Spleen (tissue), 11 donors: ENCODE measurements around the gene CACNA1C. TPM values are rescaled to one million over a fixed set of nuclear protein-coding genes. Genes with fewer than 3 reads are reported as not detected.

Source experiments
- DNase-seq: peaks from one replicate; pipeline ENCODE4 v3.0.0-alpha.2; 2020
- H3K27ac ChIP-seq, 8 donors: fragments of 200-600 bp; sonication (generic) in 7 of 8; 1 replicate in 4 of 8; 2 replicates in 4 of 8; pipeline versions ENCODE4 v1.5.0 to v1.8.0; 2016 to 2021; ENCODE audit warnings: inconsistent platforms in 4 of 8, mild to moderate bottlenecking in 4 of 8, moderate library complexity in 1 of 8
- H3K27me3 ChIP-seq, 7 donors: fragments of 200-600 bp; sonication (generic) in 6 of 7; replicated peaks in 1 of 7; 1 replicate in 4 of 7; 2 replicates in 3 of 7; pipeline versions ENCODE4 v1.5.0 to v1.8.0; 2016 to 2021; ENCODE audit warnings: inconsistent platforms in 3 of 7, mild to moderate bottlenecking in 1 of 7
- H3K36me3 ChIP-seq, 6 donors: fragments of 200-600 bp; sonication (generic) in 5 of 6; 1 replicate in 4 of 6; 2 replicates in 2 of 6; pipeline versions ENCODE4 v1.5.0 to v1.8.0; 2016 to 2021; ENCODE audit warnings: inconsistent platforms in 2 of 6
- H3K4me1 ChIP-seq, 6 donors: fragments of 200-600 bp; sonication (generic) in 5 of 6; 1 replicate in 3 of 6; 2 replicates in 3 of 6; pipeline versions ENCODE4 v1.5.0 to v1.8.0; 2016 to 2021; ENCODE audit warnings: inconsistent platforms in 3 of 6
- H3K4me3 ChIP-seq, 8 donors: fragments of 200-600 bp; sonication (generic) in 7 of 8; 1 replicate in 4 of 8; 2 replicates in 4 of 8; pipeline versions ENCODE4 v1.5.0 to v1.8.0; 2016 to 2021; ENCODE audit warnings: inconsistent platforms in 4 of 8, mild to moderate bottlenecking in 4 of 8, moderate library complexity in 2 of 8
- H3K9me3 ChIP-seq, 8 donors: fragments of 200-600 bp; sonication (generic) in 7 of 8; 1 replicate in 4 of 8; 2 replicates in 4 of 8; pipeline versions ENCODE4 v1.5.0 to v1.8.0; 2016 to 2021; ENCODE audit warnings: inconsistent platforms in 4 of 8
- CTCF ChIP-seq, 11 experiments: fragments of 200-600 bp in 7 of 11; fragments of 450-650 bp in 4 of 11; sonication (generic) in 4 of 11; IDR thresholded peaks in 8 of 11; conservative IDR thresholded peaks in 3 of 11; 1 replicate in 7 of 11; 2 replicates in 4 of 11; pipeline versions ENCODE4 v1.4.0 to v1.8.0; 2016 to 2021; ENCODE audit warnings: antibody characterized with exemption in 11 of 11, inconsistent platforms in 4 of 11, mild to moderate bottlenecking in 1 of 11
- POLR2A ChIP-seq, 3 donors: fragments of 450-650 bp; IDR thresholded peaks; one replicate each; pipeline ENCODE4 v1.5.1; 2017; ENCODE audit warnings: antibody characterized with exemption in 3 of 3, mild to moderate bottlenecking in 1 of 3
- POLR2AphosphoS5 ChIP-seq, 3 donors: sonication (generic); formaldehyde crosslinking; IDR thresholded peaks; one replicate each; pipeline ENCODE4 v1.5.1; 2017; ENCODE audit warnings: antibody characterized with exemption in 3 of 3
- WGBS, 5 donors: extraction: QIAGEN DNeasy Blood & Tissue Kit in 3 of 5; methylation state at CpG; one replicate each; pipeline versions ENCODE4 v1.1.5 to v1.1.7; 2013 to 2018; 5-methylcytosine and 5-hydroxymethylcytosine counted together
- intact Hi-C: fragments of 100-400 bp; cut with DNase I; formaldehyde crosslinking; loops from one replicate; pipeline ENCODE4 v1.15.0; 2023; ENCODE audit warnings: low total_unique reads
- polyA plus RNA-seq, 3 donors: library from polyadenylated mRNA; stranded (reverse); fragments of 200-250 nt; gene quantifications; one replicate each; pipeline ENCODE4 v1.2.1, GENCODE V29; 2013
- total RNA-seq, 7 donors: library from RNA; depleted of rRNA in 3 of 7; stranded (reverse); fragments of >200 nt in 3 of 7; fragmentation: NEBNext Ultra II Directional in 4 of 7; extraction: Animal tissue kit (Norgen Biotek cat#: 25700) in 4 of 7; gene quantifications; one replicate each; pipeline versions ENCODE4 v1.1.0 to v1.2.1, GENCODE V29; 2016 to 2021
- donor health status: healthy with polysubstance abuse.
- donor health status: DM: no; HTN: no; CAD: no; lungs with moderate emphysema.
- donor health status: DM: no; HTN: no; CAD: no.
- donor health status: Bipolar disorder and iron deficiency.
- donor health status: healthy.
- donor health status: DM: no; HTN: no; CAD: no.
- donor health status: DM: yes; HTN: yes; CAD: no.

CACNA1C gene
- total and polyA plus RNA-seq, 10 donors, result 0.67 to 27.6 (median 18.4) TPM

- no peak for DNase-seq
- Histone ChIP-seq H3K27me3 (no peaks in the 10 kb centered on the region), H3K9me3 (no peaks in the 10 kb centered on the region), H3K4me1 (peaks cover 0 to 37% (median 12%) of the 10 kb centered on the region in 6 donors), H3K36me3 (no peaks in the 10 kb centered on the region), H3K27ac (no peak overlapping the region), H3K4me3 (no peak overlapping the region)
- intact Hi-C loops, result no loop called here
- no peak for TF ChIP-seq POLR2A (IDR thresholded peaks at IDR 0.05)
- TF ChIP-seq CTCF (IDR thresholded peaks at IDR 0.05 in 8 of 11, conservative IDR thresholded peaks at IDR 0.05 in 3 of 11), result no peak
- TF ChIP-seq POLR2AphosphoS5 (IDR thresholded peaks at IDR 0.05), result no peak
- WGBS, 5 donors, result 41 to 51% (median 48%) methylated on average over 7 of the region's 7 CpGs
These were observed 326.1 kb downstream of the CACNA1C start for GRCh38 chr12:2378835-2379330.

- H3K9me3 ChIP-seq, result no peaks in the 10 kb centered on the region
- H3K36me3 ChIP-seq, result no peaks in the 10 kb centered on the region
- H3K4me3 ChIP-seq, result no peak overlapping the region
- H3K4me1 ChIP-seq, result peaks cover 0 to 48% (median 13%) of the 10 kb centered on the region in 6 donors
- H3K27me3 ChIP-seq, result no peaks in the 10 kb centered on the region
- WGBS, 5 donors, result 77 to 86% (median 81%) methylated on average over 2 of the region's 2 CpGs
- intact Hi-C loops, result no loop called here
- no peak for TF ChIP-seq POLR2A (IDR thresholded peaks at IDR 0.05)
- no peak for DNase-seq
- H3K27ac ChIP-seq, result no peak overlapping the region
These were observed 328.2 kb downstream of the CACNA1C start for GRCh38 chr12:2380946-2381345.

- intact Hi-C loops, result no loop called here
- no peak for DNase-seq
These were observed 329.8 kb downstream of the CACNA1C start for GRCh38 chr12:2382370-2383155.

GRCh38 chr12:2383325-2384028 is 330.7 kb downstream of the CACNA1C start:
- DNase-seq, result no peak
- no peak for TF ChIP-seq CTCF (IDR thresholded peaks at IDR 0.05 in 8 of 11, conservative IDR thresholded peaks at IDR 0.05 in 3 of 11)
- peak in 1 of 3 donors; percentile 35 for TF ChIP-seq POLR2AphosphoS5 (IDR thresholded peaks at IDR 0.05)

More at GRCh38 chr12:2382370-2383155, 329.8 kb downstream of the CACNA1C start:
- Histone ChIP-seq H3K27ac (peak overlapping the region in 5 of 8 donors; percentile 30 to 61 (median 41)), H3K4me3 (no peak overlapping the region), H3K9me3 (no peaks in the 10 kb centered on the region), H3K36me3 (no peaks in the 10 kb centered on the region), H3K27me3 (no peaks in the 10 kb centered on the region), H3K4me1 (peaks cover 0 to 48% (median 13%) of the 10 kb centered on the region in 6 donors)
- WGBS, 5 donors, result 61 to 79% (median 74%) methylated on average over 5 of the region's 5 CpGs
- TF ChIP-seq POLR2AphosphoS5 (IDR thresholded peaks at IDR 0.05) (no peak), POLR2A (IDR thresholded peaks at IDR 0.05) (no peak)

DNA sequence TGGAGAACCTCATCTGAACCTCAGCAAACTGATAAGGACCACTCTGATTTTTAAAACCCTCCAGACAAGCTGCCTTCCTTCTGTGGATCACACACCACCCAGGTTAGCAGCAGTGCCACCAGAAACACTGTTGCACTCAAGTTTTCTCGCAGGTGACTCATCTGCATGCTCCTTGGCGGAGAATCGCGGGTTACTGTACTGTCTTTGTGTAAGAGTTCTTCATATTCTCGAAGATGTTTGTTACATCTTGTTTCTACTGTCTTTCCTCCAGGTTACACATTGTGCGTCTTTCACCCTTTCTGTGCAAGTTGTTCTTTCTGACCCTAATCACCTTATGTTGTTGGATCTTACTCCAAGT is 331.2 kb downstream of the CACNA1C start:
- WGBS, 5 donors, result 80 to 94% (median 93%) methylated on average over 6 of the region's 6 CpGs
- intact Hi-C loops, result no loop called here
- Histone ChIP-seq H3K9me3 (no peaks in the 10 kb centered on the region), H3K27ac (peak overlapping the region in 6 of 8 donors; percentile 3 to 61 (median 38)), H3K4me3 (no peak overlapping the region), H3K4me1 (peaks cover 0 to 41% (median 13%) of the 10 kb centered on the region in 6 donors), H3K27me3 (no peaks in the 10 kb centered on the region), H3K36me3 (no peaks in the 10 kb centered on the region)
- TF ChIP-seq POLR2AphosphoS5 (IDR thresholded peaks at IDR 0.05), result no peak
- no peak for TF ChIP-seq POLR2A (IDR thresholded peaks at IDR 0.05)
- no peak for TF ChIP-seq CTCF (IDR thresholded peaks at IDR 0.05 in 8 of 11, conservative IDR thresholded peaks at IDR 0.05 in 3 of 11)
- no peak for DNase-seq

More at GRCh38 chr12:2383325-2384028, 330.7 kb downstream of the CACNA1C start:
- Histone ChIP-seq H3K27me3 (no peaks in the 10 kb centered on the region), H3K4me1 (peaks cover 0 to 46% (median 13%) of the 10 kb centered on the region in 6 donors), H3K4me3 (no peak overlapping the region), H3K9me3 (no peaks in the 10 kb centered on the region), H3K27ac (peak overlapping the region in 6 of 8 donors; percentile 3 to 61 (median 38)), H3K36me3 (no peaks in the 10 kb centered on the region)
- intact Hi-C loops, result no loop called here
- WGBS, 5 donors, result 38 to 70% (median 69%) methylated on average over 10 of the region's 10 CpGs
